ENCODE data around the gene GNAS-AS1.

The GNAS-AS1 gene

GRCh38 chr20:58776109-58776508, 74.6 kb downstream of the GNAS-AS1 start:
- no peak for DNase-seq

DNA sequence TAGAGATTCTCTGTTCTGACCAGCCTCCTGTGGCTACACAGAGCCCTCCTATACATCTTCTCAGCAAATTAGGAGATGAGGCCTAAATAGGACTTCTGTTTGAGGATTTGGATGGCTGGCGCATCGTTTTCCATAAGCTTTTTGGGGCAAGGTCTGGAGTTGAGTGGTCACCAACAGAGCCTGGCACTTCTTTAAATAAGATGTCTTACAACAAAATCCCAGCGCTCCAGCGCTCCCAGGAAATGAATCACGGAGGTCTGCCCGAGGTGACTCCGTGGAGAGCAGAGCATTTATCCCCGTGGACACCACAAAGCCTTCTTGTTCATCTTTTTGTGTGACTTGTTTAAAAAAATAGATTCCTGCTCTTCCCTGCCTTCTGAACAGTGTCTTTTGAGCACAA, 75.3 kb downstream of the GNAS-AS1 start:
- no peak for DNase-seq

GRCh38 chr20:58774667-58775263, 75.9 kb downstream of the GNAS-AS1 start:
- DNase-seq: no peak

- DNase-seq: no peak
These were observed 76.5 kb downstream of the GNAS-AS1 start for GRCh38 chr20:58774214-58774613.

GRCh38 chr20:58772786-58773185, 77.9 kb downstream of the GNAS-AS1 start:
- no peak for DNase-seq

Data from DMS53 (cell line).